ENCODE measurements around the gene WDFY4. TPM values are rescaled to one million over a fixed set of nuclear protein-coding genes. Genes with fewer than 3 reads are reported as not detected.

WDFY4 gene
- polyA plus RNA-seq, 2 of the 4 experiments (the other 2 are of a cell fraction) = not detected

DNA sequence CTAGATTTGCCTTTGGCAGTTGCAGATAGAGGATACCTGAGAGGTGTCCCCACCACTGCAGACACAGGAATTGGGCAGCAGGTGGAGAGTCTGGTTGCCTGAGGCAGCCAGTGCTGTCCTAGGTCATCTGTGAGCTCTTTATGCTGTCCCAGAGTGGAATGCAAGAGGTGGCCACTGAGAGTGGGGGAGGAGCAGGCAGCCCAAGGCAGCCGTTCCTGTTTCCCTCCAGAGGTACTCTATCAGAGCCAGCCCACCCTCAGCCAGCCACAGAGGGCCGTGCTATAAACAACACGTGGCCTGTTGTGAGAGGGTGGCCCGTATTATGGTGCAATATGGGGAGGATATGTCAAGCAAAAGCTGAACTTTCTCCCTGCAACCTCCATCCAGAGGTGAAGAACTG is 246.5 kb downstream of the WDFY4 start:
- Histone ChIP-seq H3K4me2 (no peak overlapping the region), H3K4me1 (no peaks in the 10 kb centered on the region), H3K9me3 (no peaks in the 10 kb centered on the region), H3K4me3 (no peak overlapping the region), H3K27ac (no peak overlapping the region)
- CTCF ChIA-PET = interaction anchor here (0.6 kb wide), 1 partner anchor 29 kb away, joined by 3 read pairs; no protein-coding TSS in a partner anchor
- FAIRE-seq (no peak), DNase-seq (ENCODE audit: low read depth in 1 of 2, low spot score in 1 of 2) (no peak), ATAC-seq (no peak)
- POLR2A ChIA-PET = no interaction called here
- TF ChIP-seq, protein P1, sequence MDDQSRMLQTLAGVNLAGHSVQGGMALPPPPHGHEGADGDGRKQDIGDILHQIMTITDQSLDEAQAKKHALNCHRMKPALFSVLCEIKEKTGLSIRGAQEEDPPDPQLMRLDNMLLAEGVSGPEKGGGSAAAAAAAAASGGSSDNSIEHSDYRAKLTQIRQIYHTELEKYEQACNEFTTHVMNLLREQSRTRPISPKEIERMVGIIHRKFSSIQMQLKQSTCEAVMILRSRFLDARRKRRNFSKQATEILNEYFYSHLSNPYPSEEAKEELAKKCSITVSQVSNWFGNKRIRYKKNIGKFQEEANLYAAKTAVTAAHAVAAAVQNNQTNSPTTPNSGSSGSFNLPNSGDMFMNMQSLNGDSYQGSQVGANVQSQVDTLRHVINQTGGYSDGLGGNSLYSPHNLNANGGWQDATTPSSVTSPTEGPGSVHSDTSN (IDR thresholded peaks at IDR 0.05) = no peak
- no peak for TF ChIP-seq CHD4 (IDR thresholded peaks at IDR 0.05; ENCODE audit: borderline replicate concordance)
- TF ChIP-seq, protein P2, sequence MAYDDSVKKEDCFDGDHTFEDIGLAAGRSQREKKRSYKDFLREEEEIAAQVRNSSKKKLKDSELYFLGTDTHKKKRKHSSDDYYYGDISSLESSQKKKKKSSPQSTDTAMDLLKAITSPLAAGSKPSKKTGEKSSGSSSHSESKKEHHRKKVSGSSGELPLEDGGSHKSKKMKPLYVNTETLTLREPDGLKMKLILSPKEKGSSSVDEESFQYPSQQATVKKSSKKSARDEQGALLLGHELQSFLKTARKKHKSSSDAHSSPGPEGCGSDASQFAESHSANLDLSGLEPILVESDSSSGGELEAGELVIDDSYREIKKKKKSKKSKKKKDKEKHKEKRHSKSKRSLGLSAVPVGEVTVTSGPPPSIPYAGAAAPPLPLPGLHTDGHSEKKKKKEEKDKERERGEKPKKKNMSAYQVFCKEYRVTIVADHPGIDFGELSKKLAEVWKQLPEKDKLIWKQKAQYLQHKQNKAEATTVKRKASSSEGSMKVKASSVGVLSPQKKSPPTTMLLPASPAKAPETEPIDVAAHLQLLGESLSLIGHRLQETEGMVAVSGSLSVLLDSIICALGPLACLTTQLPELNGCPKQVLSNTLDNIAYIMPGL (CRISPR knock-in tag; IDR thresholded peaks at IDR 0.05; ENCODE audit: borderline replicate concordance) = no peak
- no peak for TF ChIP-seq HOXB5 (CRISPR knock-in tag; IDR thresholded peaks at IDR 0.05)
- TF ChIP-seq FOXS1 (CRISPR knock-in tag; IDR thresholded peaks at IDR 0.05) = no peak
- no peak for TF ChIP-seq KDM5A (IDR thresholded peaks at IDR 0.05)
- no peak for TF ChIP-seq JUNB (IDR thresholded peaks at IDR 0.05)
- no peak for TF ChIP-seq CEBPB (IDR thresholded peaks at IDR 0.05)
- no peak for TF ChIP-seq RAD21 (conservative IDR thresholded peaks at IDR 0.05 in 1 of 2, IDR thresholded peaks at IDR 0.05 in 1 of 2)
- WGBS (ENCODE audit: missing lambda C conversion rate) = 39% methylated on average over 4 of the region's 4 CpGs

DNA sequence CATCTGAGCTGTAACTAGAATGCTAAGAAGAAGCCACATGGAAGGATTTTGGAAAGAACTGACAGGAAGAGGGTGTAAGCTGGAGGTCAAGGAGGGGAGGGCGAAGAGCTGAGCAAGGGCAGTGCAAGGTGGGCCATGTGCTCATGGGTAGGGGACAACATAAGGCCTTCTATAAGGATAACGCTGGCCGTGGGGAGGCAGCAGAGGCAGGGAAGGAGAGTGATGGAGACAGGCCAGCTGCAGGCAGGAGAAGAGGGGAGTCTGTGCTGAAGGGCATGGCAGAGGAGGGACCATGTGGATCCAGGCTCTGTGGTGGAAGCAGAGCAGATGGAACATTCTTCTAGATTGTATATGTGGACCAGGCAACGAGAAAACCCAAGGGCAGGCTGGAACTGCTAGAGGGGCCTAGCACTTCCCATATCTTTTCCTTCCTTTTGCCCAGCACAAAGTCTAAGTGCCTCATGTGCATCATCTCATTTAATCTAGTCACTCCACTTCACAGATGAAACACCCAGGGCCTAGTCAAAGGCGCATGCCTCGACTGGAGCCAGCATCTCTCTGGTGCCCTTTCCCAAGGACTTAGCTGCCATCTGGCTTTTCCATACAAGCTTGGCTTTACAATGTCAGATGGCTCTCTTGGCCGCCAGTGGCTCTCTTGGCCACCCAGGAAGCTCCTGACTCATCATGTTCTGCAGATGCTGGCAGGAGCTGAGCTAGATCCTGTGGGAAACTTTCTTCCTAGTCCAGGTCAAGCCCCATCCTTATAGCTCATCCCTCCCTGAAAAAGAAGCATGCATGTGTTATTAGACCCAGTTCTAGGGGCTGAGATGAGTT is 248.4 kb downstream of the WDFY4 start:
- Histone ChIP-seq H3K27ac (no peak overlapping the region), H3K9me3 (no peaks in the 10 kb centered on the region), H3K4me1 (no peaks in the 10 kb centered on the region), H3K4me2 (no peak overlapping the region), H3K4me3 (no peak overlapping the region)
- 57% methylated on average over 6 of the region's 7 CpGs for WGBS (ENCODE audit: missing lambda C conversion rate)
- POLR2A ChIA-PET = no interaction called here
- TF ChIP-seq CBX2 (IDR thresholded peaks at IDR 0.05; ENCODE audit: borderline replicate concordance, low read depth) (no peak), PHF8 (IDR thresholded peaks at IDR 0.05; ENCODE audit: borderline replicate concordance, low read depth) (no peak), RFX5 (IDR thresholded peaks at IDR 0.05) (no peak), HOXB5 (CRISPR knock-in tag; IDR thresholded peaks at IDR 0.05) (no peak), GATA3 (IDR thresholded peaks at IDR 0.05; ENCODE audit: borderline replicate concordance) (no peak), SREBF2 (IDR thresholded peaks at IDR 0.05) (no peak), CEBPB (IDR thresholded peaks at IDR 0.05) (no peak), KDM5A (IDR thresholded peaks at IDR 0.05) (no peak), SMC3 (IDR thresholded peaks at IDR 0.05) (no peak), ZC3H11A (IDR thresholded peaks at IDR 0.05) (no peak)
- no peak for FAIRE-seq
- CTCF ChIA-PET = interaction anchor here (0.5 to 1.4 kb wide), 4 partner anchors 29 to 1796 kb away, joined by 3 to 4 read pairs (median 4); no protein-coding TSS in a partner anchor
- DNase-seq (ENCODE audit: low read depth in 1 of 2, low spot score in 1 of 2) = no peak
- ATAC-seq = no peak

DNA sequence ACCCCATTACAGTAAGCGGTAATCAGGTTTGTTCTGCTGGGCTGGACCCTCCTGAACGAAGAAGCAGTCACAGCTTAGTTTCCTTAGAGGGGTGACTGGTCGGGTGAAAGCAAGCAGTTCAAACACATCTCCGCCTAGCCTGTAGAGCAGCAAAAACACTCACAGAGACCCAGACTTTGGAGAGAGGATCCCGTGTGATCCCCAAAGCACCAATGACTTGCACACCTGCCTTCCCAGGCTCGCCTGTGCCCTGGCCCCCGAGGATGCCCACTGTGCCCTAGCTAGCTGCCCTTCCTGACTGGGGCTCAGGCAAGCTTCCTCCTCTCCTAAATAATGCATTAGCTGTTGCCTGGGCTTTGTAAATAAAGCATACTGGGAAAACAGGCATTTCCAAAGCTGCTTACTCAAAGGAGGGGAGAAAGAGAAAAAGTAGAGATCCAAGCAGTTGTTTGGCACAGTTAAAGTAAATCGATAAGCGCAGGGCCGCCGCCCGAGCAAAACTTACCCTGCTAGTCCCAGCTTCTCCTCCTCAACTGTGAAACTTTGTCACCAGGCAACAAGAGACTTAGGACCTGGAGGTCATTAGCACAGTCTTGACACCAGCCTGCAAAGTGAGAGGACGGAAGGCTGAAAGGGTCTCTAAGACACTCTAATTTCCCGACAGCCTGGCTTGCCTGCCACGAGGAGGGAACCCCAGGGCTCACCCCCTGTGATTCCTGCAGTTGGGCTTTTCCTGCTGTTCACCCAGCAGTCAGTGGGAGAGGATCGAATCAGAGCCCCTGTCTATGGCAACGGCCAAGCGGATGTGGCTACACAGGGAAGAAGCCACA is 250.2 kb downstream of the WDFY4 start:
- POLR2A ChIA-PET = no interaction called here
- no peak for DNase-seq (ENCODE audit: low read depth in 1 of 2, low spot score in 1 of 2)
- no peak overlapping the region for H3K4me3 ChIP-seq
- H3K4me1 ChIP-seq = no peaks in the 10 kb centered on the region
- no peak for FAIRE-seq
- CTCF ChIA-PET = no interaction called here
- H3K9me3 ChIP-seq = no peaks in the 10 kb centered on the region
- no peak overlapping the region for H3K27ac ChIP-seq
- 58% methylated on average over 17 of the region's 18 CpGs for WGBS (ENCODE audit: missing lambda C conversion rate)
- H3K4me2 ChIP-seq = no peak overlapping the region
- TF ChIP-seq NPAS2 (CRISPR knock-in tag; IDR thresholded peaks at IDR 0.05; ENCODE audit: borderline replicate concordance) = no peak
- no peak; a peak in 1 of 6 replicates for ATAC-seq
